ENCODE data around the gene SMYD3. TPM values are rescaled to one million over a fixed set of nuclear protein-coding genes. Genes with fewer than 3 reads are reported as not detected.

Gene SMYD3
- total RNA-seq, 4 donors from 2014 or later: 15.6 to 21.1 (median 18.4) TPM

GRCh38 chr1:245987577-245987976 is 519.5 kb downstream of the SMYD3 start:
- TF ChIP-seq CTCF (IDR thresholded peaks at IDR 0.05; ENCODE audit: low read depth): no peak

DNA sequence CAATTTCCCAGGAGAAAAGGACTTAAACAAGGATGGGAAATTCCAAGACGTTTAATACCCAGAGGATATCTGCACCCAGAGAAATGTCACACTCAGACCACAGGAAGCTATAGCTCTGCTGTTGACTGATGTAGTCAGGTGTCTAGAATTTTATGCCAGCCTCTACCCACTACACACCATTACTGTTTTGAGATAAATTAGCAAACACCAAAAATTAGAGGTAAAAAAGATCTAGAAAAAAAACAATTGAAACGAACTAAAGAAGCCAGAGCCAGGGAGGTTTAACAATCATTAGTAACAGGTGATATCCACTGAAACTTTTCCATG is 519.9 kb downstream of the SMYD3 start:
- TF ChIP-seq CTCF (IDR thresholded peaks at IDR 0.05; ENCODE audit: low read depth): no peak

DNA sequence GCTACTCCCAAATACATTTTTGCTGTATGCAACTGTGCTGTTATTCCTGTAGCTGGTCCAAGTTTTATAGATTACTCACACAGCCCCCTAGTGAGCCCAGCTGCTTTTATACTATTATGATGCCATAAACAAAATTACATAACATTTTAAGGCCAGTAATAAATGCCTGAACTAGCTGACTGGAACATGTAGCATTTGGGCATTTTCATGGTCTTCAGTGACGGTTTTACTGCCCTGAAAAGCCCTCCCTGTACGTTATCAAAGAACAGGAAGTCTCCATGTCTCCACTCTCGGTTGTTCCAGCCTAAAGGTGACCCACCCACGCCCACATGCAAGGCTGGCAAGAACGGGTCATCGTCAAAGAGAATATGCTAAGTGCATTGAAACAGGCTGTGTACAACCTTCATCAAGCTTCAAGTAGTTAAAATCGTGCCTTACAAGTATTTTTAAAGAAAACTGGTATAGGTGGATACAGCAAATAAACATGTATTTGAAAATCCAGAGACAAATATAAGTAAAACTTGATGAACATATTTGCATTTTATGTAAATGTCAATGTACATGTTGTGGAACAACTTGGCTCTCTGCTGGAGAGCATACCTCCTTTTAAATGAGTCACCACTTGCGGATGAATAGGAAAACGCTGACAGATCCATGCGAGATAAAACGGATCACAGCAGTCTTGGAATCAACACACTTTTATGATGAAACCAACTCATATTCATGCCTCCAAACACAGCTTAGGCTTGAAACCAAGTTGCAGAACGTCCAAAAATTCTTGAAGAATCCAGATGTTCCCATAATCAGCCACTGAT is 520.5 kb downstream of the SMYD3 start:
- TF ChIP-seq CTCF (IDR thresholded peaks at IDR 0.05; ENCODE audit: low read depth): no peak

- no peak for TF ChIP-seq CTCF (IDR thresholded peaks at IDR 0.05; ENCODE audit: low read depth)
Measured at GRCh38 chr1:245984390-245985155, 522.5 kb downstream of the SMYD3 start.

- TF ChIP-seq CTCF (IDR thresholded peaks at IDR 0.05; ENCODE audit: low read depth): no peak
Measured at GRCh38 chr1:245983294-245983967, 523.6 kb downstream of the SMYD3 start.

DNA sequence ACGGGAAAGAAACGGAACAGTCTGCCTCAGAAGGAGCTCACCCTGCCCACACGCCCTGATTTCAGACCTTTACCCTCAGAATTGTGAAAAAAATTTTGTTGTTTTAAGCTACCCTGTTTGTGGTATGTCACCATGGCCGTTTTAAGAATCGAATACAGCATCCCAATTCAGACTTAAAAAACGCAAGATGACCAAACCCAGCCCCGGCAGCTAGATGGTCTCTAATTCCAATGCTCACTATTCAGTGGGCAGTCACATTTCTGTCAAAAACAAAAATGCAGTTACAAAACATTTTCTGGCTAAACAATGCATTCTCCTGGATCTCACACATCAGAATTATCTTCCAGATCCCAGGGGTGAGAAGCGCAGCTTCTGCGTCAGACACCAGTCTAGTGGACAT is 527.5 kb downstream of the SMYD3 start:
- TF ChIP-seq CTCF (IDR thresholded peaks at IDR 0.05; ENCODE audit: low read depth): no peak

- no peak for TF ChIP-seq CTCF (IDR thresholded peaks at IDR 0.05; ENCODE audit: low read depth)
Measured at GRCh38 chr1:245978915-245979314, 528.2 kb downstream of the SMYD3 start.
